Measurements from ENCODE around the gene KRT10. TPM values are rescaled to one million over a fixed set of nuclear protein-coding genes. Genes with fewer than 3 reads are reported as not detected.
"Not testable (repeated sequence)": the region's sequence is repeated elsewhere in the genome, so short reads cannot be mapped to it uniquely, and the experiment has no call there.

KRT10 gene
- polyA plus RNA-seq (2012; ENCODE audit: insufficient read depth, insufficient read length), result 39.8 TPM

DNA sequence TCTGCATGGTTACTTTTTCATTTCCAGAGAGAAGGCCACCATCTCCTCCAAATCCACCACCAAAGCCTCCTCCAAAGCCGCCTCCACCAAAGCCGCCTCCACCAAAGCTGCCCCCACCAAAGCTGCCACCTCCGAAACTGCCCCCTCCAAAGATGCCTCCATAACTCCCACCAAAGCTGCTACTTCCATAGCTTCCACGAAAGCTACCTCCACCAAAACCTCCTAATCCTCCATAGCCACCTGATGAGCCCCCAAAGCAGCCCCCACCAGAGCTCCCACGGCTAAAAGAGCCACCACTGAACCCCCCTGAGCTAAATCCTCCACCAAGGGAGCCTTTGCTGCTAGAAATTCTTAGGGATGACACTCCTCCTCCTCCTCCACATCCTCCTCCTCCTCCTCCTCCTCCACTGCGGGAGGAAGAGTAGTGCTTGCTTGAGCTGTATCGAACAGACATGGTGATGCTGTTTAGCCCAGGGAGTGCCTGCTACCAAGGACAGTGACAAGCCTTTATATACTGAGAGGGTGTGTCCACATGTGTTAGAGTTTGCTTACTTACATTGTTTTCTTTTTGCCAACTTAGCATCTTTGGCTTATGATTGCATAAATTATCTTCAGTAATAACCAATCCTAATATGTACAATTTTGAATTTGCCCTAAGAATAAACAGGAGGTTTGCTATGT is at the start of gene KRT10:
Gene KRT10 (minus strand): TSS at position 483 of the 681 bp plus-strand sequence. CDS start 29 bp downstream, at position 454.
- DNase-seq (ENCODE audit: low read depth, low spot score), result no peak
- no peak within 1 kb of the TSS for H3K4me3 ChIP-seq (ENCODE audit: low read length)

DNA sequence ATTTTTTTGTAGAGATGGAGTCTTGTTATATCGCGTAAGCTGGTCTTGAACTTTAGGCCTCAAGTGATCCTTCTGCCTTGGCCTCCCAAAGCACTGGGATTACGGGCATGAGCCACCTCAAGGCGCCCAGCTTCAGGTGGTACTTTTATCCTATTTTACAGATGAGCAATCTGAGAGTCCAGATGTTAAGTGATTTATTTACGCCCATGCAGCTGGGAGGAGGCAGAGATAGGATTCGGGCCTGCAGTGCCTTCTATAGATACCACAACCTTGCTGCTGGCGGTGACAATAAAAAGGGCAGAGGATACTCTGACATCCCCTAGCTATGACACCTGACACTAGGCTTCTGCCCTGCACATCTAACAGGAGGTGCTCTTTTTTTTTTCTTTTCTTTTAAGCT is 48.9 kb upstream of the KRT10 start:
- H3K4me3 ChIP-seq (ENCODE audit: low read length), result no peak overlapping the region
- no peak for DNase-seq (ENCODE audit: low read depth, low spot score)

DNA sequence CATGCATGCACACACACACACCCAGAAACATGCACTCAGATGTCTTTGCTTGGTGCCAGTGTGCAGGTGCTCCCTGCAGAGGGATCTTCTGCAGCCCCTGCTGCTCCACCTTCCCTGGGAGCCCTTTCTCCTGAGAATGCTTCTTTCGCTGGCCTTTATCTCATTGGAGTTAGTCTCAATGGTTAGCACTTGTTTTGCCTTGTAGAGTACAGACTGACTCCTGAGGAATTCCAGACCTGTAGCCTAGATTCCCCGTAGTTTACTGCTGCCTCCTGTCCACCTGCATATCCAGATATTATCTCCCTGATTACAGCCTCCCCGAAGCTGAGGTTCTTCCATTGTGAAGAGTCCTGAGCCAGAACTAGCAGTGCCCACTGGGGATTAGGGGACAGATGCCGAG is 47.7 kb upstream of the KRT10 start:
- no peak for DNase-seq (ENCODE audit: low read depth, low spot score)
- H3K4me3 ChIP-seq (ENCODE audit: low read length), result no peak overlapping the region

DNA sequence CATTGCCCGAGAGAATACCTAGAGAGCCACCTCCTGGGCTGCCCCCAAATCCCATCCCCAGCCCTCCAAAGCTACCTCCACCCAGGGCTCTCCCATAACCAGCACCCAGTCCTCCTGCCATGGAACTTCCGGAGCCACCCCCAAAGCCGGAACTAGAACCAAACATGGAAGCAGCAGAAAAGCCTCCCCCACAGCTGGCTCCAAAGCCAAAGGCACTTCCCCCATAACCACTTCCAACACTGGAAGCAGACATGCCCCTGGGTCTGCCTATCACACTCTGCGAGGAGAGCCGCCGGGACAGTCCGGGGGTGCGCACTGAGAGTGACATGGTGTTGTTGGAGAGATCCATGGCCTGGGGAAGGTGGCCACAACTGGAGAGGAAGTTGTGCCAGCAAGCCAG is 44.4 kb upstream of the KRT10 start, which contains the start of gene KRT12:
Gene KRT12 (minus strand): TSS at position 386 of the 400 bp plus-strand sequence. CDS start 37 bp downstream, at position 349.
- no peak within 1 kb of the TSS for H3K4me3 ChIP-seq (ENCODE audit: low read length)
- DNase-seq (ENCODE audit: low read depth, low spot score), result no peak

DNA sequence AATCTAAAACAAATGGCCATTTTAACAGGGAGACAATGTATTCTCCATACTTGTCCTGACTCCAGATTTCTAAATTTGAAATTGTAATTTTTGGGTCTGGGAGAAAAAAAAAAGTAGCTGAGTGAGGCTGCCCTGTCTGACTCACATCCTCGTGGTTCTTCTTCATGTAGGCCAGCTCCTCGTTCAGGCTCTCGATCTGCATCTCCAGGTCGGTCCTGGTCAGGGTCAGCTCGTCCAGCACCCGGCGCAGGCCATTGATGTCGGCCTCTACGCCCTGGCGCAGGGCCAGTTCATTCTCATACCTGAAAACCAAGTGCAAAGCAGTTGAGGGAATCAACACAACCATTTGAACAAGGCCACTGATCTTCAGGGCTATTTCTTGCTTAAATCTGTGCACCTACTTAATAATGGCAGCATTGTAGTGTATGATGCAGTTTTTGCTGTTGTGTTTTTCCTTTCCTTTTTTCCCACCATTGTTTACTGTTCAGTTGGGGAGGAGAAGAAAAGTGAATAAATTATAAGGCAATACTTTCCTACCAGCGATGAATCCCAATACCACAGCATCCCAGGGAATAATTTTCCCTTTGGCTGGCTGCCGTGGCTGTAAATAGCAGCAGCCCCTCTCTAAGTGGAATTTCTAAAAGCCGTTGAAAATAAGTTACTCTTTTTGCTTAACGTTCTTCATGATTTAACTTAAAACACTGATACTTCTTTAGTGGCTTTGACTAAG is 42.4 kb upstream of the KRT10 start:
- H3K4me3 ChIP-seq (ENCODE audit: low read length), result no peak overlapping the region
- no peak for DNase-seq (ENCODE audit: low read depth, low spot score)

DNA sequence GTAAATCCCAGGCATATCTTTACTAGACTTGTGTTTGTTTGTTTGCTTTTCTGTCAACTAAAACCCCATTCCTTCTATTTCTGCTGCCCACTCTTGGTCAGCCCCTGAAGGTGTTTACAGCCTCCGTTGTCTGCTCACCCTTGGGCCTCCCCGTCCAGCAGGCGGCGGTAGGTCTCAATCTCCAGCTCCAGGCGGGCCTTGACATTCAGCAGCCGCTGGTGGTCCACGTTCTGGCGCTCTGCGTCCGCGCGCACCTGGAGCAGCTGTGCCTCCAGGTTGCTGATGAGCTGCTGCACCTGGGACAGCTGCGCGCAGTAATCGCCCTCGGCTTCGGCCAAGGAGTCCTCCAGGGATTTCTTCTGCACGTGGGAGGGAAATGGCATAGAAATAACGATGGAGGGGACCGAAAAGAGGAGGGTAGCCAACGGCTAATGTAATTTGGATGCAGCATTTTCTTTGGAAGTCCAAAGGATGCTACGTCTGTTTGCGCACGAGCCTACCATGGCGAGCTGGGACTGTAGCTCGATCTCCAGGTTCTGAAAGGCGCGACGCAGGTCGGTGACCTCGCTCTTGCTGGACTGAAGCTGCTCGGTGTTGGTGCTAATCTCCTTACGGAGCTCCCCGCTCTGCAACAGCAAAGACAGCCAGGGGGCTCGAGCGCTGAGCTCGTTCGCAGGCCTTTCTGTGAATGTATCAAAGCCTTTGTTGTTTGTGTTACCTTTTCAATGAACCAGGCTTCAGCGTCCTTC is 40.7 kb upstream of the KRT10 start:
- DNase-seq (ENCODE audit: low read depth, low spot score), result no peak
- H3K4me3 ChIP-seq (ENCODE audit: low read length), result no peak overlapping the region

DNA sequence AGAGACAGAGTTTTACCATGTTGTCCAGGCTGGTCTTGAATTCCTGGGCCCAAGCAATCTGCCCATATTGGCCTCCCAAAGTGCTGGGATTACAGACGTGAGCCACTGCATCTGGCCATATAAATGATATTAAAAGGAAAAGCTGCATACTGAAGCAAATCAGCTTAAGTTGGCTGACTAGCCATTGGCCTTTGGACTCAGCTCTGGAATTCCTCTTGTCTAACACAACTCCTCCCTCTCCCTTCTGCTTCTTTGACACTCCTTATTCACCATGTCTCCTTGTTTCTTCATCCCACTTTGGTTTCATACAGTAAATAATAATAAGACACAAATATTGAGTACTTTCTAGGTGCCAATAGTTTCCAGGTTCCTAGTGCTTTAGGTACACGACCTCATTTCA is 37.1 kb upstream of the KRT10 start:
- no peak overlapping the region for H3K4me3 ChIP-seq (ENCODE audit: low read length)
- no peak for DNase-seq (ENCODE audit: low read depth, low spot score)

DNA sequence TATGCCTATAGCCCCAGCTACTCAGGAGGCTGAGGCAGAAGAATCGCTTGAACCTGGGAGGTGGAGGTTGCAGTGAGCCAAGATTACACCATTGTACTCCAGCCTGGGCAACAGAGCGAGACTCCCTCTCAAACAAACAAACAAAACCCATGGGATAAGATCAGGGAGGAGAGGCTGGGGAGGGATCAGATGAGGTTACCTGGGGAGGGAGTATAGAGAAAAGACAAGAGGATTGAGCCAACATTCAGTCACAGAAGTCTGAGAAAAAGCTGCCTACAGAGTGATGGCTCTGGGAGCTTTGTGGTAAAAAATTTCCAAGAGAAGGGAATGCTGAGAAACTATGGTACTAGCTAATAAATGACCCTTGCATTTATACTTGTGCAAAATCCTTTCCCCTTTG is 36.3 kb upstream of the KRT10 start:
- DNase-seq (ENCODE audit: low read depth, low spot score); H3K4me3 ChIP-seq (ENCODE audit: low read length): not testable (repeated sequence)

DNA sequence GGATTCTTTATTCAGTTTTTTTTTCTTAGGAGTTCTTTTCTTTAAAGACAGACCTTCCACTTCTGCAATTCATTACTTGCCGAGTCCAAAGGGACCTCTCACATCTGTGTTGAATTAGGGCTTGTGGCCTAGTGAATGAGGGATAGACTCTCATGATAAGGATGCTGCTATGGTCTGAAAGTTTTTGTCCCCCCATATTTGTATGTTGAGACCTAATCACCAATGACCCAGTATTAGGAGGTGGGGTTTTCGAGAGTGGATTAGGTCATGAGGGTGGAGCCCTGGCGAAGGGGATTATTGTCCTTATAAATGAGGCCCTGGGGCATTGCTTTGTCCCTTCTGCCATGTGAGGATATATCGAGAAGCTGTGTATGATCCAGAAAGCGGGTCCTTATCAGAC is 35.1 kb upstream of the KRT10 start:
- no peak for DNase-seq (ENCODE audit: low read depth, low spot score)

DNA sequence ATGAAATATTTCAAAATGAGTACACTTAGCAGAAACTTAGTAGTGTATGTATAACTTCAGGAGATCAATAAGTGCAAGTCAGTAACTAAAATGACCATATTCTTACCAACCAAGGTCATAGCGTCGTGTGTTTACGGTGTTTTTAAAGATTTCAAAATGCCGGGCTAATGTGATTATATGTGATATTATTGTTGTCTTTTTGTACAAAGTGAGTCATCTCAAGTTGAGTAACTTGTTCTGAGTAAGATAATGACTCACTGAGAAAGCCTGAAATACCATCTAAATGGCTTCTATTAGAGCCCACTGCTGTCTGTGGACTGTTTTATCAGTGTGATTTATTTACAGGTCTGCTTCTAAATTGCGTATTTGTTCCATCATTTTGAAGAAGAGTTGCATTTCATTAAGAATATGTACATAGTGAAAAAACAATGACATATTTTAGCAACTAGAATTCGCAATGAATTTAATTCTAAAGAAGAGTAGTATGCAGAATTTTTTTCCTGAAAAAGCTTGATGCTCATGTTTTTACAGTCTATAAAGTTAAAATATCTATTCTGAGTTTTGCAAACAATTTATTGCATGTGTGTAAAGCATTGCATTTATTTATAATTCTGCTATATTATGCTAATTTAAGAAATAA is 31.9 kb upstream of the KRT10 start:
- no peak for DNase-seq (ENCODE audit: low read depth, low spot score)
- no peak overlapping the region for H3K4me3 ChIP-seq (ENCODE audit: low read length)

More for the DNA sequence above, 35.1 kb upstream of the KRT10 start:
- no peak overlapping the region for H3K4me3 ChIP-seq (ENCODE audit: low read length)

DNA sequence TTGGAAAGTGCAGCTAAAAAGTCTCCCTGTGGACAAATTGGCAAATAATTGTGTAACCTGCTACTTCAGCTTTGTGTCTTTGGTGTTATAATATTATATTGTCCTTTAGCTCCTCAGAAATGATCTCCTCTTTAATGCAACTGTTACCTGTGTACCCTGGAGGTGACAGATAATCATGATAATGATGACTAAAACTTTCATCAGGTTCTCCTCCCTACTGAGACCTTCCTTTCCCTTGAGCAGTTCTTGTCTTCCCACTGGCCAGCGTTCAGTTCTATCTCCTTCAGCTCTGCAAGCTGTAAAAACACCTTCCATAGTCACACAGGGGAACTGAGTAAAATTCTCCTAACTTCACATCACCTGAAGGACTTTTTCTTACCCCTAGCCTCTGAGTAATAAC is 29.9 kb upstream of the KRT10 start:
- DNase-seq (ENCODE audit: low read depth, low spot score), result no peak
- H3K4me3 ChIP-seq (ENCODE audit: low read length), result no peak overlapping the region

DNA sequence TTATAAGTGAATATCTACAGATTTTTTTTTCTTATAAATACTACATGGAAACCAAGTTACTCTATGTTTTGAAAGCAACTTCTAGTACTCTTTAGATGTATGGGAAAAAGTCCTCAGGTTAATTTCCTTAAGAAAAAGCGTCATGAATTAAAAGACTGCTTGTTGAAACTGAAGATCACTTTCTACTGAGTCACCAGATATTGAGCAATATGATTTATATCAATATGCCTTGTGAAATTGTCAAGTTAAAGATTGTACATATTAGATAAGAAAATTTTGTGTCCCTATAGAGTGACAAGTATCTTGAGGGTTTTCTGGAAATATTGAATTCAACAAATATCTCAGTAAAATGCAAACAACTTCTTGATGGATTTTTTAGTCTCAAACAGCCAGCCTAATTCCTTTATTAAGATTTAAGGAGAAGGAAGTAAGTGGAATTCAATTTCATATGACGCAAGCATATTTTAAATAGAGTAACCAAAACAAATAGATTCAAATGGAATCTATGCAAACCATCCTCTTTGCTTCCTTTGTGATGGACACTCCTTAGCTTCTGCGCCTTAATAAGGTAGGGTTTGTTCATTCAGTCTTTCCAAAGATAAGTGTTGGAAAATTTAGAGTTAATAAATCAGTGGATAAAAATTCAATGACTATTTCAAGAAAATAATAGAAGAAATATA is 28.0 kb upstream of the KRT10 start:
- DNase-seq (ENCODE audit: low read depth, low spot score), result no peak
- H3K4me3 ChIP-seq (ENCODE audit: low read length), result no peak overlapping the region

DNA sequence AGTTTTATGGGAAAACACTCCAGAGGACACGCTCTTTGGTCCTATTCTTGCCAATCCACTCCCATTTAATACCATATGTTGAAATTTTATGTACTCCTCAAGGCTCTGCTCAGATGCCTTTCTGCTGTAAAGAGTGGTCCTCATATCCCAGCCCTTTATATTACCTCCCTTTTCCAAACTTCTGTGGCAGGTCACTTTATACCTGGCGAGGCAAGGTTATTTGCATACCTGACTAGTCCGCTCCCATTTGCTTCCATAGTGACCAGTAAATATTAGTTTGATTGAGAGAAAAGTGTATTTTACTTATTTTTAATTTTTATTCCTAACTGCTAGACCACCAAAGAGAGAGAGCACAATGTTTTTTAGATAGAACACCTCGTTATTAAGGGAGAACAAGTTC is 27.3 kb upstream of the KRT10 start:
- DNase-seq (ENCODE audit: low read depth, low spot score), result no peak
- H3K4me3 ChIP-seq (ENCODE audit: low read length), result no peak overlapping the region

DNA sequence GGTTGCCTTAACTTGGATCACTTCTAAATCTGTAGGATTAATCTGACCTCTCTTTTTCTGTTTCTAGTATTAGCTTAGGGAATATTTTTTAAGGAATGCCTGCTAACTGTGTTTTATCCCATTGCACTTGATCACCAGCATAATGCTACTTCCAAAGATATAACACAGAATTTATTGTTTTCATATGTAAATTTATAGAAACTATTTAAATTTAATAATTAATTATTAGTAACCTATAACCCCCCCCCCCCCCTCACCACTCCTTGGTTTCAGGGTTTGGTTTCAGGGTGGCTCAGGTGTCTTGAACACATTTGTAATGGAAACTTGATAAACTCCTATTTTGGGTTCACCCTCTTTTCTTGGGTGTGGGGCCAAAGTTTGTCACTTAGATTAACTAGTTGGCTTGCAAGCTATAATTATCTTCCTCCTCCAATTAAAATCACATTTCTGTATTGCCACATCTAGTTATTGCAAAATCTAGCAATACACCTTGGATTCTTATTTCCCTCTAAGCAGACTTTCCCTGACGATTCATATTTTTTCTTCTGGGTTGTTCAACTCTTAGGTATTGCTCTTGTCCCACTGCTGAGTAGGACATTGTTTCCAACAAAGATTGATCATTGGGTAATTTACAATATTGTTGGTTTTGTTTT is 26.3 kb upstream of the KRT10 start:
- no peak overlapping the region for H3K4me3 ChIP-seq (ENCODE audit: low read length)
- DNase-seq (ENCODE audit: low read depth, low spot score), result no peak

DNA sequence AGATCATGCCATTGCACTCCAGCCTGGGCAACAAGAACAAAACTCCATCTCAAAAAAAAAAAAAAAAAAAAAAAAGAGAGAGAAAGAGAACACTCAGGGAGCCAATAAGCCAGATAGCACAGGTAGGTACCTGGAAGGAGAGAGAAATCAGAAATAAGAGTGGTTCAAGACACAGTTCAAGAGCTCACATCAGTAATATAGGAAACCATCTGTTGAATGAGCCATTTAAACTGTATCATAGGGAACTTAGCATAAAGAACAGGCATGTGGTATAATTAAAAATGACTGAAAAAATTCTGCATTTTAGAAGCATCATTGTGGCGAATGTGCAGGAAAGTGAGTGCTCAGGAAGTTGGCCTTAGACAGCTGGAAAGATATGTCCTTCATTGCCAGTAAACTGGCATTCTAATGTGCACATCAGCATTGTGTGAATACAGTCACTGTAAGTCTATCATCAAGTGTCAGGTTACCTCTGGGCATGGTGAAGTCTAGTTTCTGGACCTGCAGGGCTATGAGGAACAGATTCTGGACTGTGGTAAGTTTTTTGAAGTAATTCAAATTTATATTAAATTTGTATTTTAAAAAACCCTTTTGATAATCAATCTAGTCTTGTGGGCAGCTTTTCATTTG is 24.2 kb upstream of the KRT10 start:
- DNase-seq (ENCODE audit: low read depth, low spot score), result no peak
- H3K4me3 ChIP-seq (ENCODE audit: low read length), result no peak overlapping the region

DNA sequence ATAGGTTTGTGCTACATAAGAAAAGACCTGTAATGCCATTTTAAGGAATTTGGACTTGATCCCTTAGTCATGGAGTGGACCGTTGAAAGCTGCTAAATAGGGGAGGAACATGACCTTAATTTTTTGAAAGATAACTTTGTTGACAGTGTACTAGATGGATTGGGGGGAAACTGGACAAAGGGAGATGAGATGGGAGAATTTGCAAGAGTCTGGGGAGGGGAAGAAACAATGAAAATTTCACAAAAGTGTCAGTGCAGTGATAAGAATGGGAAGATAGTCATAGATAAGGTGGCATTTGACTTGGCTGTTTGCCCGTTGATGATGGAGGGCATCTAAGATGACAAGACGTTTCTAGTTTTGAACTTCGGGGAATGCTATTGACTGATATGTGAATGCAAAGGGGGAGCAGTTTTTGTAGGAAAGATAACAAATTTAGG is 22.3 kb upstream of the KRT10 start:
- H3K4me3 ChIP-seq (ENCODE audit: low read length), result no peak overlapping the region
- DNase-seq (ENCODE audit: low read depth, low spot score), result no peak

DNA sequence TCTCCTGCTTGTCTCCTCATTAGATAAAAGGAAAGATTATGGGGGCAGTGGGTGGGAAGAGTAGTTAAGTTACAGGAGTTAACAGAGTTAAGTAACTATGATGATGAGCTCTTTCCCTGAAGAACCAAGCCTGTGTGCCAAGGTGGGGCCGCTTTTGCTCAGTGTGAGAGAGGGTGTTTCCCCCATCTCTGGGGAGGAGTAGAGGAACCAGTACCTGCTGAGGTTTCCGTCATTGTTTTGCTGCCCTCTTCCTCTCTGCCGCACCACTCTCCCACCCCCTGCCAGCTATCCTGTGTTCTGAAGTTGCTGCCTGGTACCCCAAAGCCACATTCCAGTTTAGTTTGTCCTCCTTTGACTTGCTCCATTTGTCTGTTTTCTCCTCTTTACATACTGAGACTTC is 20.8 kb upstream of the KRT10 start:
- no peak for DNase-seq (ENCODE audit: low read depth, low spot score)
- H3K4me3 ChIP-seq (ENCODE audit: low read length), result no peak overlapping the region

DNA sequence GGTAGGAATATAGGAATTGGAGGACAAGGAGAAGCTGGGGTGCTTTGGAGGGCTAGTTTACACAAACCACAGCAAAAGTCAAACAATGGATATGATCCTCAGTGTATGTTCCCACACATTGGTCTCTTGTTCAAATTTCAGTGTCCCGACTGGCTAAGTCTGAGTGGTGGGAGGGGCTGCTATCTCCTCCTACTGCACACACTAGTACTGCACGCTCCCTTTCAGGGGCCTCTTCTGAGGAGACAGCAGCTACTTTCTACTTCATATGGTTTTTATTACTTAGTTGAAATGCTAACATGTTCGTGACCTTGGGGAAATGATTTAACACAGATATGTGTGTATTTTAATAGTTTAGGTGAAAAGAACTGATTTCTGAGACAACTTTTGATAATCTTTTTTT is 18.8 kb upstream of the KRT10 start:
- DNase-seq (ENCODE audit: low read depth, low spot score), result no peak
- H3K4me3 ChIP-seq (ENCODE audit: low read length), result no peak overlapping the region
